GM23248 (cell line): Measurements from ENCODE around the gene BRAT1. TPM values are rescaled to one million over a fixed set of nuclear protein-coding genes. Genes with fewer than 3 reads are reported as not detected.

ENCODE experiments used
- DNase-seq: peaks from one replicate; pipeline ENCODE4 v3.0.0-alpha.2; 2015
- H2AFZ ChIP-seq: fragments of 200-600 bp; sonication (generic); 2 replicates; pipeline ENCODE4 v1.6.1; 2016; ENCODE audit warnings: antibody characterized with exemption
- H3F3A ChIP-seq: fragments of 200-600 bp; sonication (generic); 2 replicates; pipeline ENCODE4 v1.6.1; 2016; ENCODE audit warnings: mild to moderate bottlenecking, antibody characterized with exemption, mixed run types; ENCODE audit not compliant: insufficient read depth
- H3K27ac ChIP-seq: fragments of 200-600 bp; sonication (generic); 2 replicates; pipeline ENCODE4 v1.5.1; 2016; ENCODE audit warnings: mild to moderate bottlenecking
- H3K27me3 ChIP-seq: fragments of 200-600 bp; sonication (generic); replicated peaks from 2 replicates; pipeline ENCODE4 v1.6.1; 2016; ENCODE audit warnings: mild to moderate bottlenecking; ENCODE audit not compliant: insufficient read depth
- H3K36me3 ChIP-seq: fragments of 200-600 bp; sonication (generic); 2 replicates; pipeline ENCODE4 v1.6.1; 2016; ENCODE audit warnings: low read depth, mild to moderate bottlenecking
- H3K4me1 ChIP-seq: fragments of 200-600 bp; sonication (generic); 2 replicates; pipeline ENCODE4 v1.6.1; 2016; ENCODE audit warnings: mild to moderate bottlenecking; ENCODE audit not compliant: insufficient read depth
- H3K4me2 ChIP-seq: fragments of 200-600 bp; sonication (generic); one replicate; pipeline ENCODE4 v1.6.1; 2016; ENCODE audit warnings: mild to moderate bottlenecking; ENCODE audit not compliant: unreplicated experiment
- H3K4me3 ChIP-seq: fragments of 200-600 bp; sonication (generic); 2 replicates; pipeline ENCODE4 v1.5.1; 2016; ENCODE audit warnings: mild to moderate bottlenecking
- H3K79me2 ChIP-seq: fragments of 200-600 bp; sonication (generic); 2 replicates; pipeline ENCODE4 v1.6.1; 2016; ENCODE audit warnings: mild to moderate bottlenecking; ENCODE audit not compliant: insufficient read depth
- H3K9ac ChIP-seq: fragments of 200-600 bp; sonication (generic); 2 replicates; pipeline ENCODE4 v1.6.1; 2016; ENCODE audit warnings: mild to moderate bottlenecking
- H3K9me2 ChIP-seq: fragments of 200-600 bp; sonication (generic); 2 replicates; pipeline ENCODE4 v1.6.1; 2016; ENCODE audit warnings: mixed run types, mild to moderate bottlenecking, moderate library complexity; ENCODE audit not compliant: insufficient read depth
- H3K9me3 ChIP-seq: fragments of 200-600 bp; sonication (generic); one replicate; pipeline ENCODE4 v1.6.1; 2017; ENCODE audit warnings: low read depth
- H4K20me1 ChIP-seq: fragments of 200-600 bp; sonication (generic); 2 replicates; pipeline ENCODE4 v1.6.0; 2016; ENCODE audit not compliant: insufficient read depth
- EZH2 ChIP-seq: fragments of 200-600 bp; sonication (generic); IDR thresholded peaks from 2 replicates; pipeline ENCODE4 v1.6.1; 2018; ENCODE audit warnings: antibody characterized with exemption, mild to moderate bottlenecking; ENCODE audit not compliant: insufficient read depth, poor library complexity, severe bottlenecking
- EZH2phosphoT487 ChIP-seq: fragments of 200-600 bp; sonication (generic); IDR thresholded peaks from 2 replicates; pipeline ENCODE4 v1.6.1; 2018; ENCODE audit warnings: antibody characterized with exemption, moderate library complexity, mild to moderate bottlenecking, low read depth; ENCODE audit not compliant: insufficient read depth
- WGBS, 2 experiments: methylation state at CpG; one replicate each; pipeline ENCODE4 v1.1.6; 2015 to 2017; ENCODE audit warnings: low lambda C conversion rate in 2 of 2, low coverage in 1 of 2; ENCODE audit errors: missing lambda C conversion rate in 2 of 2; 5-methylcytosine and 5-hydroxymethylcytosine counted together
- in situ Hi-C: fragments of 300-500 bp; cut with MboI; formaldehyde crosslinking; loops from 2 replicates; pipeline ENCODE4 v1.15.0; 2020
- polyA plus RNA-seq: library from polyadenylated mRNA; unstranded; fragments of >200 nt; fragmentation: Nextera tagmentation; extraction: Ambion mirVana; gene quantifications from 2 replicates; pipeline ENCODE4 v1.2.1, GENCODE V29; 2016
- total RNA-seq: library from RNA; depleted of rRNA; stranded (reverse); fragments of >200 nt; shearing (Covaris generic); gene quantifications from 2 replicates; pipeline ENCODE4 v1.2.3, GENCODE V29; 2014

The BRAT1 gene
- total and polyA plus RNA-seq, 2 experiments from 2014 or later = 28.6 to 39.7 TPM

- H3K27ac ChIP-seq = no peak overlapping the region
- TF ChIP-seq EZH2 = no peak
- TF ChIP-seq EZH2phosphoT487 = no peak
- H3K36me3 ChIP-seq = no peaks in the 10 kb centered on the region
- H2AFZ ChIP-seq = no peak overlapping the region
- no peak overlapping the region for H3K9ac ChIP-seq
- H3K4me1 ChIP-seq = peaks cover 38% of the 10 kb centered on the region
- WGBS, 2 experiments = 89 to 94% methylated on average over 34 to 35 of the region's 36 CpGs
- in situ Hi-C loops = no loop called here
- no peak overlapping the region for H3K4me3 ChIP-seq
- H3K79me2 ChIP-seq = no peaks in the 10 kb centered on the region
- no peaks in the 10 kb centered on the region for H3K9me3 ChIP-seq
- H4K20me1 ChIP-seq = no peaks in the 10 kb centered on the region
- no peak overlapping the region for H3K4me2 ChIP-seq
- H3F3A ChIP-seq = peaks cover 5% of the 10 kb centered on the region; the same call in 1 of the 2 replicates
- no peak for DNase-seq
- no peaks in the 10 kb centered on the region for H3K9me2 ChIP-seq
- H3K27me3 ChIP-seq = no peaks in the 10 kb centered on the region
Measured at GRCh38 chr7:2525658-2526630, 29.4 kb downstream of the BRAT1 start.

- no peak overlapping the region for H2AFZ ChIP-seq
- H3F3A ChIP-seq = peaks cover 5% of the 10 kb centered on the region; the same call in 1 of the 2 replicates
- no peak overlapping the region for H3K4me2 ChIP-seq
- WGBS, 2 experiments = 89 to 90% methylated on average over 20 to 48 of the region's 53 CpGs
- in situ Hi-C loops = no loop called here
- no peak overlapping the region for H3K27ac ChIP-seq
- peaks cover 33% of the 10 kb centered on the region for H3K4me1 ChIP-seq
- H3K9me2 ChIP-seq = no peaks in the 10 kb centered on the region
- no peaks in the 10 kb centered on the region for H3K27me3 ChIP-seq
- 0 out of 2 replicates have a peak, but pooled peaks cover 6% of the 10 kb centered on the region for H3K79me2 ChIP-seq
- H3K9ac ChIP-seq = no peak overlapping the region
- no peaks in the 10 kb centered on the region for H3K36me3 ChIP-seq
- no peaks in the 10 kb centered on the region for H4K20me1 ChIP-seq
- H3K9me3 ChIP-seq = no peaks in the 10 kb centered on the region
- TF ChIP-seq EZH2 (no peak), EZH2phosphoT487 (no peak)
- no peak overlapping the region for H3K4me3 ChIP-seq
- no peak for DNase-seq
Measured at GRCh38 chr7:2524808-2525657, 30.3 kb downstream of the BRAT1 start.

GRCh38 chr7:2523941-2524807 lies 31.1 kb downstream of the BRAT1 start:
- DNase-seq = peak; percentile 61
- peaks cover 5% of the 10 kb centered on the region; the same call in 1 of the 2 replicates for H3F3A ChIP-seq
- H3K27me3 ChIP-seq = no peaks in the 10 kb centered on the region
- no peak overlapping the region for H3K4me2 ChIP-seq
- no peak overlapping the region for H2AFZ ChIP-seq
- H3K9ac ChIP-seq = no peak overlapping the region
- no peaks in the 10 kb centered on the region for H3K36me3 ChIP-seq
- no peaks in the 10 kb centered on the region for H4K20me1 ChIP-seq
- no peaks in the 10 kb centered on the region for H3K9me2 ChIP-seq
- in situ Hi-C loops = no loop called here
- H3K9me3 ChIP-seq = no peaks in the 10 kb centered on the region
- no peak for TF ChIP-seq EZH2phosphoT487
- no peak for TF ChIP-seq EZH2
- H3K79me2 ChIP-seq = 0 out of 2 replicates have a peak, but pooled peaks cover 6% of the 10 kb centered on the region
- WGBS, 2 experiments = 77 to 78% methylated on average over 22 to 47 of the region's 51 CpGs
- H3K4me3 ChIP-seq = no peak overlapping the region
- no peak overlapping the region for H3K27ac ChIP-seq
- peaks cover 26% of the 10 kb centered on the region for H3K4me1 ChIP-seq
